GM18505 (cell line): ENCODE data around the gene THADA.
"Not testable (repeated sequence)": the region's sequence is repeated elsewhere in the genome, so short reads cannot be mapped to it uniquely, and the experiment has no call there.

Experiments
- ATAC-seq: cut with Tn5 transposase; IDR thresholded peaks from one replicate; pipeline ENCODE4 v1.9.1; 2021; ENCODE audit not compliant: unreplicated experiment
- POLR2A ChIP-seq: IDR thresholded peaks from 4 replicates; pipeline ENCODE4 v1.6.1; 2011; ENCODE audit warnings: borderline replicate concordance; ENCODE audit not compliant: insufficient read depth, insufficient read length; ENCODE audit errors: extremely low read depth

The THADA gene

GRCh38 chr2:43540021-43540779 lies 55.6 kb downstream of the THADA start:
- TF ChIP-seq POLR2A = no peak
- no peak for ATAC-seq

- no peak for ATAC-seq
- no peak for TF ChIP-seq POLR2A
These were observed 56.4 kb downstream of the THADA start for GRCh38 chr2:43539436-43539835.

GRCh38 chr2:43538034-43538670 lies 57.7 kb downstream of the THADA start:
- TF ChIP-seq POLR2A = no peak
- no peak for ATAC-seq

- no peak for TF ChIP-seq POLR2A
- no peak for ATAC-seq
These were observed 58.7 kb downstream of the THADA start for GRCh38 chr2:43537137-43537536.

- ATAC-seq = no peak
- no peak for TF ChIP-seq POLR2A
These were observed 61.3 kb downstream of the THADA start for GRCh38 chr2:43534569-43534968.

GRCh38 chr2:43532572-43532971 lies 63.3 kb downstream of the THADA start:
- ATAC-seq = not testable (repeated sequence)

GRCh38 chr2:43531251-43531650 lies 64.6 kb downstream of the THADA start:
- no peak for TF ChIP-seq POLR2A
- ATAC-seq = no peak

GRCh38 chr2:43526994-43527393 lies 68.8 kb downstream of the THADA start:
- ATAC-seq = no peak
- no peak for TF ChIP-seq POLR2A

- no peak for TF ChIP-seq POLR2A
- ATAC-seq = no peak
These were observed 70.3 kb downstream of the THADA start for GRCh38 chr2:43525506-43525905.

GRCh38 chr2:43524177-43524965 lies 71.5 kb downstream of the THADA start:
- no peak for ATAC-seq
- no peak for TF ChIP-seq POLR2A

- no peak for ATAC-seq
- no peak for TF ChIP-seq POLR2A
These were observed 73.7 kb downstream of the THADA start for GRCh38 chr2:43522177-43522576.

- no peak for TF ChIP-seq POLR2A
- no peak for ATAC-seq
These were observed 74.3 kb downstream of the THADA start for GRCh38 chr2:43521568-43521967.

GRCh38 chr2:43520919-43521318 lies 74.9 kb downstream of the THADA start:
- ATAC-seq = no peak
- TF ChIP-seq POLR2A = no peak
